Mucosa of rectum (tissue), 2 donors: Measurements from ENCODE around the gene HCFC2.
"Not testable (repeated sequence)": the region's sequence is repeated elsewhere in the genome, so short reads cannot be mapped to it uniquely, and the experiment has no call there.

Experiments used
- H3K27ac ChIP-seq, 2 donors: one replicate each; pipeline ENCODE4 v1.7.0; 2013; ENCODE audit warnings: inconsistent platforms in 2 of 2, low read depth in 2 of 2, low read length in 2 of 2
- H3K27me3 ChIP-seq, 2 donors: one replicate each; pipeline ENCODE4 v1.7.0; 2013; ENCODE audit warnings: low read length in 2 of 2; ENCODE audit not compliant: control insufficient read depth in 2 of 2, insufficient read depth in 2 of 2
- H3K36me3 ChIP-seq, 2 donors: one replicate each; pipeline ENCODE4 v1.7.0; 2013; ENCODE audit warnings: low read length in 2 of 2; ENCODE audit not compliant: control insufficient read depth in 2 of 2, insufficient read depth in 2 of 2
- H3K4me1 ChIP-seq, 2 donors: one replicate each; pipeline ENCODE4 v1.7.0; 2013; ENCODE audit warnings: low read length in 2 of 2, mild to moderate bottlenecking in 1 of 2; ENCODE audit not compliant: control insufficient read depth in 2 of 2, insufficient read depth in 2 of 2
- H3K4me3 ChIP-seq, 2 donors: one replicate each; pipeline ENCODE4 v1.7.0; 2013; ENCODE audit warnings: low read length in 2 of 2
- H3K9ac ChIP-seq, 2 donors: one replicate each; pipeline ENCODE4 v1.7.0; 2013; ENCODE audit warnings: low read length in 2 of 2, low read depth in 1 of 2, mild to moderate bottlenecking in 1 of 2
- H3K9me3 ChIP-seq, 2 donors: one replicate each; pipeline ENCODE4 v1.7.0; 2013; ENCODE audit warnings: low read length in 2 of 2; ENCODE audit not compliant: control insufficient read depth in 2 of 2
- donor health status: healthy.
- donor health status: Normal muscosa, but diverticular disease.

HCFC2 gene

GRCh38 chr12:104109446-104110271 lies 45.3 kb downstream of the HCFC2 start:
- Histone ChIP-seq H3K9ac (no peak overlapping the region), H3K4me3 (no peak overlapping the region), H3K27ac (no peak overlapping the region), H3K36me3 (no peaks in the 10 kb centered on the region), H3K27me3 (no peaks in the 10 kb centered on the region), H3K9me3 (no peaks in the 10 kb centered on the region), H3K4me1 (peaks cover 0 to 2% of the 10 kb centered on the region in 2 donors)

- not testable (repeated sequence) for H3K9ac ChIP-seq
Measured at GRCh38 chr12:104114834-104115586, 50.7 kb downstream of the HCFC2 start.

DNA sequence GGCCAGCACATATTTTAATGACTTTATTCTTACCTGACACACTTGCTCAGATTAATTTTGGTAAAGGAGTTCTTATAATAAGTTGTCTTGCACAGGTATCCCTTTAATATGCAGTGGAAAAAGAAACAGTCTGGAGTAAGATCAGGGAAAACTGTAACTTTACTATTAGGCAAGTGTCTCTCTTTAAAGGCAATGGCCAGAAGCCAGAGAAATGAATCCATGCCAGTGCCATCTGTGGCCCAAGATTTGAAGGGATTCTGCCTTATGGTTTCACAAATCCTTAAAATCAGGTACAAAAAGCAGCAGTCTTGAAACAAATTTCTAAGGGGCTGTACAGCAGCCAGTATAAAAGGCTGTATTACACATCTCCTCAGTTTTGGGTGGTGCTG lies 51.2 kb downstream of the HCFC2 start:
- peaks cover 14% of the 10 kb centered on the region in 2 donors for H3K36me3 ChIP-seq
- no peaks in the 10 kb centered on the region for H3K9me3 ChIP-seq
- no peaks in the 10 kb centered on the region for H3K4me1 ChIP-seq
- H3K4me3 ChIP-seq: no peak overlapping the region
- H3K27ac ChIP-seq: no peak overlapping the region
- H3K9ac ChIP-seq: no peak overlapping the region
- no peaks in the 10 kb centered on the region for H3K27me3 ChIP-seq

More at GRCh38 chr12:104114834-104115586, 50.7 kb downstream of the HCFC2 start:
- H3K27ac ChIP-seq, H3K4me3 ChIP-seq, H3K4me1 ChIP-seq, H3K27me3 ChIP-seq, H3K9me3 ChIP-seq: not testable (repeated sequence)
- H3K36me3 ChIP-seq: peaks cover 9 to 11% of the 10 kb centered on the region in 2 donors

- no peaks in the 10 kb centered on the region for H3K27me3 ChIP-seq
- no peak overlapping the region for H3K9ac ChIP-seq
- no peaks in the 10 kb centered on the region for H3K9me3 ChIP-seq
- peaks cover 16 to 40% of the 10 kb centered on the region in 2 donors for H3K36me3 ChIP-seq
- H3K4me1 ChIP-seq: no peaks in the 10 kb centered on the region
- no peak overlapping the region for H3K4me3 ChIP-seq
- H3K27ac ChIP-seq: no peak overlapping the region
Measured at GRCh38 chr12:104121001-104121400, 56.7 kb downstream of the HCFC2 start.

DNA sequence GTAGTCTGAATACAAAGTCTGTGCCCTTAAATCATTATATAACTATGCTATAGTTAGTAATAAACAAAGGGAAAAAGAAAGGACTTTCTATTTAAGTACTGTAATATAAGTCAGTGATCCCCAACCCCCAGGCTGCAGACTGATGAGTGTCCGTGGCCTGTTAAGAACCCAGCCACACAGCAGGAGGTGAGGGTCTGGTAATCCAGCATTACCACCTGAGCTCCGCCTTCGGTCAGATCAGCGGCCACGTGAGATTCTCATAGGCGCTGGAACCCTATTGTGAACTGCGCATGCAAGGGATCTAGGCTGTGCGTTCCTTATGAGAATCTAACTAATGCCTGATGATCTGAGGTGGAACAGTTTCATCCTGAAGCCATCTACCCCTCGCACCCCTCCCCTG lies 58.0 kb downstream of the HCFC2 start:
- H3K27ac ChIP-seq: no peak overlapping the region
- H3K36me3 ChIP-seq: peaks cover 22 to 41% of the 10 kb centered on the region in 2 donors
- no peaks in the 10 kb centered on the region for H3K4me1 ChIP-seq
- H3K4me3 ChIP-seq: no peak overlapping the region
- H3K27me3 ChIP-seq: no peaks in the 10 kb centered on the region
- no peak overlapping the region for H3K9ac ChIP-seq
- H3K9me3 ChIP-seq: no peaks in the 10 kb centered on the region

GRCh38 chr12:104126548-104126947 lies 62.2 kb downstream of the HCFC2 start:
- H3K36me3 ChIP-seq: peaks cover 16 to 31% of the 10 kb centered on the region in 2 donors
- H3K27me3 ChIP-seq: no peaks in the 10 kb centered on the region

DNA sequence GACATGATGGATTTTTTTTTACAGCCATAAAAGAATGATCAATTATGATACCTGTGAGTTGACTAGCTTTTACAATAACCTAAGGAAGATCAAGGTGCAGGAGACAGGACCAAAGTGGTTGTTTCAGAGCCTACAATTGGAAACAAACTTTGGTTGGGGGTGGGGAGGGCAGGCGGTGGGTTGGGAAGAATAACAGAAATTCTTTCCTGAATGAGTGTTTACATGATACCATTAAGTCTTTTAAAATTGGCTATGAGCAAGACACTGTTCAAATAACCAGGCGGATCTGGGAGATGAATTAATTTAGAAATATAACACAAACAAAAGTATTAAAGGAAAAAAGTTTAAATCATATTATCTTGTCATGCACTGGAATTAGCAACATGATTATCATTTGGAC lies 66.4 kb downstream of the HCFC2 start:
- no peak overlapping the region for H3K27ac ChIP-seq
- no peaks in the 10 kb centered on the region for H3K27me3 ChIP-seq
- no peaks in the 10 kb centered on the region for H3K4me1 ChIP-seq
- H3K4me3 ChIP-seq: no peak overlapping the region
- no peaks in the 10 kb centered on the region for H3K9me3 ChIP-seq
- H3K36me3 ChIP-seq: peaks cover 30% of the 10 kb centered on the region in 2 donors
- H3K9ac ChIP-seq: no peak overlapping the region

More at GRCh38 chr12:104126548-104126947, 62.2 kb downstream of the HCFC2 start:
- H3K4me1 ChIP-seq: no peaks in the 10 kb centered on the region
- no peak overlapping the region for H3K27ac ChIP-seq
- H3K9me3 ChIP-seq: no peaks in the 10 kb centered on the region
- H3K4me3 ChIP-seq: no peak overlapping the region
- H3K9ac ChIP-seq: no peak overlapping the region

DNA sequence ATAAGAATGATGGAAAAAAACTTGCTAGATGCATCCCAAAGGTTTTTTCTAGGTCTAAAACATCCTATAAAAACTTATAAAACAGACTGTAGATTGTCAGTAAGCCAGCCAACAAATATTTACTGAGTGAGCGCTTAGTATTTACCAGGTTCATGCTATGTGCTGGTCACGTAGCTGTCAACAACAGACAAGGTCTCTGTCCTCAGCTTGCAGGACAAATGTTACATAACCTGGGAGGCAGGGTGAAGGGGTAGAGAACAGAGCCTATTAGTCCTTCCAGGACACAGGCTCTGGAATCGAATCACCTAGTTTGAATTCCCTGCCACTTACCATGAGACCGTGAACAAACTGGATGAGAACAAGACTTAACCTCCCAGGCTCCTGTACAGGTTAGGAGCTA lies 67.3 kb downstream of the HCFC2 start:
- Histone ChIP-seq H3K4me1 (peaks cover 4 to 5% of the 10 kb centered on the region in 2 donors), H3K27ac (no peak overlapping the region), H3K4me3 (no peak overlapping the region), H3K9ac (no peak overlapping the region), H3K27me3 (no peaks in the 10 kb centered on the region), H3K36me3 (peaks cover 22 to 28% of the 10 kb centered on the region in 2 donors), H3K9me3 (no peaks in the 10 kb centered on the region)

DNA sequence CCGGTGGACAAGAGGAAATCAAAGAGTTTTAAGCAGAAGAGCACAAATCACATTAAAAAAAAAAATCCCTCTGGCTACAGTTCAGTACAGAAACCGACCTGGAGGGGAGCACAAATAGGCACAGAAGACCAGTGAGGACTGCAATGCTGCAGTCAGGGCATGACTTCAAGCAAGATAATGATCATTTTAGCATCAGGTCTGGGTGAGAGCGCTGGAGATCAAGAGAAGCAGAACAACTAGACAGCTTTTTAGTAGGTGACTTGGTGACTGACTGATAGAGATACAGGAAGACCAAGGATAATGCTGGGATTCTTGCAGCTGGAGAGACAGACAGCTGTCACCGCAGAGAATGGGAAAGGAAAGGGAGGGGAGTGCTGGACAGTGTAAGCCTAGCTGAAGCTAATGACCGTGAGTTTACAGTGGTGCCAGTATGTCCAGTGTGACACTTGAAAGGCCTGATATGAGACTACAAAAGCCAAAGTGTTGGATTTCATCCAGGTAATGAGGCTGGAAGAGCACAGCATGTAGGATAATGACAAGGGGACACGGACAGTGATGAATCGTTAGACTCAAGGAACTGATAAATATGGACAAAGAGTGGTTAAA lies 68.1 kb downstream of the HCFC2 start:
- no peaks in the 10 kb centered on the region for H3K9me3 ChIP-seq
- H3K9ac ChIP-seq: no peak overlapping the region
- no peak overlapping the region for H3K27ac ChIP-seq
- peaks cover 22 to 25% of the 10 kb centered on the region in 2 donors for H3K36me3 ChIP-seq
- H3K4me3 ChIP-seq: no peak overlapping the region
- H3K27me3 ChIP-seq: no peaks in the 10 kb centered on the region
- H3K4me1 ChIP-seq: peaks cover 11 to 12% of the 10 kb centered on the region in 2 donors

DNA sequence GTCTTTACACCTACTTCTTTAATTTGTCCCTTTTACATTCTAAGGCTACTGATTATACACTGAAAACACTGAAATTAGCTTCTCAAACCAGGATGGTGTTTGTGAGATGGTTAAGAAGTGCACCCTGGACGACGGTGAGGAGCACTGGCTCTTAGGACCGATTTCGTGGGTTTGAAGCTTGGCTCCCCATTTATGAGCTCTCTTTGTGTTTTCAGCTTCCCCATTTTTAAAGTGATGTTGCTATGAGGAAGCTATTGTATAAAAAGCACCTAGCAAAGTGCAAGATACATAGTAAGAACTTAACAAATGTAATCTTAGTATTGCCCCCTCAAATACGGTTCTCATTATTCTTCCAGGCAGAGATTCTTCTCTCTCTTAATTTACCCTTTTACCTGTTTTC lies 69.0 kb downstream of the HCFC2 start:
- peaks cover 11 to 12% of the 10 kb centered on the region in 2 donors for H3K4me1 ChIP-seq
- no peaks in the 10 kb centered on the region for H3K9me3 ChIP-seq
- no peak overlapping the region for H3K27ac ChIP-seq
- H3K36me3 ChIP-seq: peaks cover 19 to 25% of the 10 kb centered on the region in 2 donors
- H3K9ac ChIP-seq: no peak overlapping the region
- H3K4me3 ChIP-seq: no peak overlapping the region
- H3K27me3 ChIP-seq: no peaks in the 10 kb centered on the region
